ENCODE results near the gene GRIP2.

Gene GRIP2

DNA sequence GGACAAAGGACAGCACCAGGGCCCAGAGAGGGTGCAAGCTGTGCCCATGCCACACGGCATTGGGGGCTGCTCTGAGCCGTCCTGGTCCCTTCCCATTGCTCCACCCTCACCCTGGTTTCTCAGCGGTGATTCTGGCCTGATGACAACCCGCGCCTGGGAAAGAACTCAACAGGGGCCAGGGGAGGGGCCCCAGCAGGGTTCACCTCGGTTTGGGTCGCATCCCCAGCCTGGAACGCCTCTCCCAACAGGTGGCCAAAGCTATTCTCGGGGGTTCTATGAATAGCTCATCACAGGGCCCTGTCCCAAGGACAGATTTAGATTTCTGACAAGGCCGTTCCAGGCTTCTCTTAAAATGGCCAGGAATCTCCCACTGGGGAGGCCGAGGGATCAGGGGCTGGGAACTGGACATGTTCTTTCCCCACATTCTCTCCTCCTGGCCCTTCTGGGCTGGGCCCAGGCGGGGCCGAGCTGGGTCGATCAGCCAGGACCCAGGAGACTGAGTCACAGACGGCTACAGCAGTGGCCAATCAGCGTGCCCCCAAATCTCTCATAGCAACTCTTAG lies 17.9 kb downstream of the GRIP2 start:
- TF ChIP-seq, protein P1, sequence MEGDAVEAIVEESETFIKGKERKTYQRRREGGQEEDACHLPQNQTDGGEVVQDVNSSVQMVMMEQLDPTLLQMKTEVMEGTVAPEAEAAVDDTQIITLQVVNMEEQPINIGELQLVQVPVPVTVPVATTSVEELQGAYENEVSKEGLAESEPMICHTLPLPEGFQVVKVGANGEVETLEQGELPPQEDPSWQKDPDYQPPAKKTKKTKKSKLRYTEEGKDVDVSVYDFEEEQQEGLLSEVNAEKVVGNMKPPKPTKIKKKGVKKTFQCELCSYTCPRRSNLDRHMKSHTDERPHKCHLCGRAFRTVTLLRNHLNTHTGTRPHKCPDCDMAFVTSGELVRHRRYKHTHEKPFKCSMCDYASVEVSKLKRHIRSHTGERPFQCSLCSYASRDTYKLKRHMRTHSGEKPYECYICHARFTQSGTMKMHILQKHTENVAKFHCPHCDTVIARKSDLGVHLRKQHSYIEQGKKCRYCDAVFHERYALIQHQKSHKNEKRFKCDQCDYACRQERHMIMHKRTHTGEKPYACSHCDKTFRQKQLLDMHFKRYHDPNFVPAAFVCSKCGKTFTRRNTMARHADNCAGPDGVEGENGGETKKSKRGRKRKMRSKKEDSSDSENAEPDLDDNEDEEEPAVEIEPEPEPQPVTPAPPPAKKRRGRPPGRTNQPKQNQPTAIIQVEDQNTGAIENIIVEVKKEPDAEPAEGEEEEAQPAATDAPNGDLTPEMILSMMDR (conservative IDR thresholded peaks at IDR 0.05; ENCODE audit: low read length): no peak
- H3K4me3 ChIP-seq (ENCODE audit: low read length): no peak overlapping the region
- DNase-seq (ENCODE audit: low read depth): no peak

DNA sequence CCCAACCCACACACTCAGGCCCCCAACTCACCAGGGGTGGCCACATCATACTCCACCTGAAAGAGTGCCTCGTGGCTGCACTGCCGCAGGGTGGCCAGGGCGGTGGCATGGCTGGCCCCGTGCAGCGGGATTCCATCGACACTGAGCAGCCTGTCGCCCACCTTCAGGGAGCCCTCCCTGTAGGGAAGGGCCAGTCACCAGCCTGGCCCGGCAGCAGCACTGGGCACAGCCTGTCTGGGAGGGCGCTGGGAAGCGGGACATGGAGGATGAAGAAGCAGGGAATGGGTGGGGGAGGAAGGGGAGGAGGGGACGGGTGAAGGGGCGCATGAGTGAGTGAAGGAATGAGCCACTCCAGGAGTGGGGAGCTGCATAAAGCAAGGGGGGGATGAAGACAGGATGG lies 18.5 kb downstream of the GRIP2 start:
- TF ChIP-seq, protein P1 (conservative IDR thresholded peaks at IDR 0.05; ENCODE audit: low read length): no peak
- no peak overlapping the region for H3K4me3 ChIP-seq (ENCODE audit: low read length)
- no peak for DNase-seq (ENCODE audit: low read depth)

DNA sequence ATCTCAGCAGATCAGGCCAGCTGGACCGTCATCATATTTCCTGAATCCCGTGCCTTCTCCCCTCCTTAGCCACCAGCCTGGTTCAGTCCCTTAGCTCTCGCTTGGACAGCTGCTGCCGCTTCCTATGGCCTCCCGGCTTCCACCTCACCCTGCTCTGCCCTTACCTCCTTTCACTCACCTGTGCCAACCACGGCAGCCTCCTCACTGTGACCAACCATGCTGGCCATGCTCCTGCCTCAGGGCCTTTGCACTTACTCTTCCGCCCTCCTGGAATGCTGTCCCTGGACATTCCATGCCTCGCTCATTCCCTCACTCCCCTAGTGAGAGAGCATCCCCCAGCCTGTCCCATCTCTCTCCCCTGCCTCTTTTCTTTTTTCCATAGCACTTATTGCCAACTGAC lies 19.2 kb downstream of the GRIP2 start:
- DNase-seq (ENCODE audit: low read depth): no peak
- H3K4me3 ChIP-seq (ENCODE audit: low read length): no peak overlapping the region
- TF ChIP-seq, protein P1 (conservative IDR thresholded peaks at IDR 0.05; ENCODE audit: low read length): no peak

DNA sequence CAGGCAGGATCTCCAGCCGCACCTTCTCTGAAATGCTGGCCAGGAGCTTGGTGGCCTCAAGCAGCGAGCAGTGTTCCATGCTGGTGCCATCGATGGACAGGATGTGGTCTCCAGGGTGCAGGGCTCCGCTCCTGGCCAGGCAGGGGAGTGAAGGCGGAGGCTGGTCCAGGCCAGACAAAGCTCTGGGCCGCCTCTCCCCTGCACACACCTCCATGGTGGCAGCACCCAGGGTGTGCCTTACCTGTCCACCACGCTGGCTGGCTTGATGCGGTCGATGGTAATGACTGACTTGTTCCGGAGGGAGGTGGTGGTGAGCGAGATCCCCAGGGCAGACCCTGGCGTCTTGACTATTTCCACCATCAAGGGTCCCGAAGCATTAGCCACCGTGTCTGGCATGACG lies 20.0 kb downstream of the GRIP2 start:
- TF ChIP-seq, protein P1 (conservative IDR thresholded peaks at IDR 0.05; ENCODE audit: low read length): no peak
- no peak overlapping the region for H3K4me3 ChIP-seq (ENCODE audit: low read length)
- no peak for DNase-seq (ENCODE audit: low read depth)

DNA sequence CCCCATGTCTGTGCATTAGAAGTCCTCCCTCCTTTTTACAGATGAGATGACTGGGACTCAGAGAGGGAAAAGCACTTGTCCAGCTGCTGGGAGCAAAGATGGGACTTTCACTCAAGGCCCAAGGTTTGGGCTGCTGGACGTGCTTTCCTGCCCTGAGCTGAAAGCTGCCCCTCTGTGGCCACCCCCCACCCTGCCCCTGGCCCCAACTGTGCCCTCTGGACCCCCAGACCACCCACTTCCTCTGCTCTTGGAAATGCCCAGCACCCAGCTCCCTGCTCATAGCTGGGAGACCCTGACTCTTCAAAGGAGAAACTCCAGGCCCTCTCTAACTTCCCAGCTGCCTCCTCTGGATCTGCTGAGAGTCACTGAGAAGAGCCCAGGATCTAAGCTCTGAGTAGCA lies 20.7 kb downstream of the GRIP2 start:
- no peak for DNase-seq (ENCODE audit: low read depth)
- TF ChIP-seq, protein P1 (conservative IDR thresholded peaks at IDR 0.05; ENCODE audit: low read length): no peak
- H3K4me3 ChIP-seq (ENCODE audit: low read length): no peak overlapping the region

DNA sequence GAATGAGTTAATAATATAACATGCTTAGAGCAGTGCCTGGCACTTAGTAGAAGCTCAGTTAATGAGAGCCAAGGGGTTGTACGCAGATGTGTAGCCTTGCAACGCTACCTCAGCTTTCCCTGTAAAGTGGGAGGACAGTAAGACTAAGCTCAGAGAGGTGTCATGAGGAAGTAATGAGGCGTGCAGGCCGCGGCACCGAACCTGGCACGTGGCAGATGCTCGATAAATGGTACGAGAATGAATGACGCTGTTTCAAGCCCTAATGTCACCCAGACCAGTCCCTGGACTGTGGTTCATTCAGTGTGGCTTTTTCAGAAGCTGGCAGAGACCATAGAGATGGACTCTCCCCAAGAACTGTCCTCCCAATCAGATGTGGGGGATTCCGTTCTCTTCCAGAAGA lies 21.2 kb downstream of the GRIP2 start:
- H3K4me3 ChIP-seq (ENCODE audit: low read length): no peak overlapping the region
- TF ChIP-seq, protein P1 (conservative IDR thresholded peaks at IDR 0.05; ENCODE audit: low read length): no peak
- no peak for DNase-seq (ENCODE audit: low read depth)

DNA sequence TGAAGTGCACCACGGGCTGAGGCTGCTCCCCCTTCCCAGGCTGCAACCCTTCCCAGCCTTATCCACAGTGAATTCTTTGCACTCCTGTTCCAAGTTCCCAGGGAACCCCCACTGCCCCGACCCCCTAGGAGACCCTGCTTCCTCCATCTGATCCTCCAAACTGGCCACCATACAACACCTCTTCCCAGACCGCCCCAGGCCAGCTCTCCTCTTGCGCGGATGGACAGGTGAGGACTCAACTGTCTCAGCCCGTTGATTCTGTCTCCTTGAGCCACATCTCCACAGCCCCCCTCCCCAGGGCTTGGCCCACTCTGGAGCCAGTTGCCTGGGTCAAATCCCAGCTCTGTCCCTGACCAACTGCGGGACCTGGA lies 21.7 kb downstream of the GRIP2 start:
- DNase-seq (ENCODE audit: low read depth): no peak
- H3K4me3 ChIP-seq (ENCODE audit: low read length): no peak overlapping the region
- TF ChIP-seq, protein P1 (conservative IDR thresholded peaks at IDR 0.05; ENCODE audit: low read length): no peak

Data from AG10803 (cell line).